ENCODE measurements around the gene CASP10.

DNA sequence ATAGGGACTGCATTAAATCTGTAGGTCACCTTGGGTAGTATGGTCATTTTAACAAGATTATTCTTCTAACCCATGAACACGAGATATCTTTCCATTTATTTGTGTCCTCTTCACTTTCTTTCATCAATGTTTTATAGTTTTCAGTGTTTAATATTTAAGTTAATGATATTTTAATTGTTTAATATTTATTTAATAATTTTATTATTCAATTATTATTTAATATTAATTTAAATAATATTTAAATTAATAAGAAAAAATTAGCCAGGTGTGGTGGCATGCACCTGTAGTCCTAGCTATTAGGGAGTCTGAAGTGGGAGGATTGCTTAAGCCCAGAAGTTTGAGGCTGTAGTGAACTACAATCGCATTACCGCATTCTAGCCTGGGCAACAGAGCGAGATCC lies 33.0 kb downstream of the CASP10 start:
- TF ChIP-seq EP300 (IDR thresholded peaks at IDR 0.05), result no peak
- TF ChIP-seq POLR2A (IDR thresholded peaks at IDR 0.05), result no peak
- TF ChIP-seq, protein P1, sequence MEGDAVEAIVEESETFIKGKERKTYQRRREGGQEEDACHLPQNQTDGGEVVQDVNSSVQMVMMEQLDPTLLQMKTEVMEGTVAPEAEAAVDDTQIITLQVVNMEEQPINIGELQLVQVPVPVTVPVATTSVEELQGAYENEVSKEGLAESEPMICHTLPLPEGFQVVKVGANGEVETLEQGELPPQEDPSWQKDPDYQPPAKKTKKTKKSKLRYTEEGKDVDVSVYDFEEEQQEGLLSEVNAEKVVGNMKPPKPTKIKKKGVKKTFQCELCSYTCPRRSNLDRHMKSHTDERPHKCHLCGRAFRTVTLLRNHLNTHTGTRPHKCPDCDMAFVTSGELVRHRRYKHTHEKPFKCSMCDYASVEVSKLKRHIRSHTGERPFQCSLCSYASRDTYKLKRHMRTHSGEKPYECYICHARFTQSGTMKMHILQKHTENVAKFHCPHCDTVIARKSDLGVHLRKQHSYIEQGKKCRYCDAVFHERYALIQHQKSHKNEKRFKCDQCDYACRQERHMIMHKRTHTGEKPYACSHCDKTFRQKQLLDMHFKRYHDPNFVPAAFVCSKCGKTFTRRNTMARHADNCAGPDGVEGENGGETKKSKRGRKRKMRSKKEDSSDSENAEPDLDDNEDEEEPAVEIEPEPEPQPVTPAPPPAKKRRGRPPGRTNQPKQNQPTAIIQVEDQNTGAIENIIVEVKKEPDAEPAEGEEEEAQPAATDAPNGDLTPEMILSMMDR (IDR thresholded peaks at IDR 0.05), result no peak

Measured in stomach (tissue), 4 donors.